HG03103 (cell line): ENCODE results near the gene BRD3OS.

ENCODE experiments used
- ATAC-seq: cut with Tn5 transposase; IDR thresholded peaks from one replicate; pipeline ENCODE4 v1.9.1; 2021; ENCODE audit warnings: low read depth; ENCODE audit not compliant: unreplicated experiment

BRD3OS gene

DNA sequence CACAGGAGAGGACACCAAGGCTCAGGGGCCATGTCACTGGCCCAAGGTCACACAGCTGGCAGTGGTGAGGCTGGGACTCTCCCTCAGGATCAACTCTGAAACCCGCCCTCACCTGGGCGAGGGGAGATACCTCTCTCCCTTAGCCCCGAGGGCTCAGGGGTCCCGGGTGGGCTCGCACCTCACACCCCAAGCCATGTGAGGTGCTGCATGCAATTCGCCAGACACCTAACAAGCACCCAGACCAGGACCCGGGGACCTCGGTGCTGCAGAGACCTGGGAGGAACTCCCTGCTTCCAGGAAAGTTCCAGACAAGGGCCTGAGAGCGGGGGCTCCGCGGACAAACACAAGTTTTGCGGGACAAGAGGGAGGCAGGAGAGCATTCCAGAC, 23.3 kb downstream of the BRD3OS start:
- ATAC-seq, result no peak

DNA sequence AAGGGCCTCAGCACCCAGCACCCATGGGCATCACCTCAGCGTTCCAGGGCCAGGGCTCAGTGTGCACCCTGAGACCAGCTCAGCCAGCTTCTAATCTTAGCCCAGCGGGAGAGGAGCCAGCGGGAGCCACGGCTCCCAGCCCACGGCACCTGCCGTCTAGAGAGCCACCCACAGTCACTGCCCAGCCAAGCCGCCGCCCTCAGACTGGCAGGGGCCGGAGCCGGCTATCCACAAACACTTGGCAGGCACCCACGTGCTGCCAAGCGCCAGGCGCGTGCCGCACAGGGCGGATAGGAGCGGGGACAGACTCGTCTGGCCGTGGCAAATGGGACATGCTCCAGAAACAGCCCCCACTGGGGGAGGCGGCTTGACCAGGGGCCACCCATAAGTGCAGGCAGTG, 24.0 kb downstream of the BRD3OS start:
- no peak for ATAC-seq

DNA sequence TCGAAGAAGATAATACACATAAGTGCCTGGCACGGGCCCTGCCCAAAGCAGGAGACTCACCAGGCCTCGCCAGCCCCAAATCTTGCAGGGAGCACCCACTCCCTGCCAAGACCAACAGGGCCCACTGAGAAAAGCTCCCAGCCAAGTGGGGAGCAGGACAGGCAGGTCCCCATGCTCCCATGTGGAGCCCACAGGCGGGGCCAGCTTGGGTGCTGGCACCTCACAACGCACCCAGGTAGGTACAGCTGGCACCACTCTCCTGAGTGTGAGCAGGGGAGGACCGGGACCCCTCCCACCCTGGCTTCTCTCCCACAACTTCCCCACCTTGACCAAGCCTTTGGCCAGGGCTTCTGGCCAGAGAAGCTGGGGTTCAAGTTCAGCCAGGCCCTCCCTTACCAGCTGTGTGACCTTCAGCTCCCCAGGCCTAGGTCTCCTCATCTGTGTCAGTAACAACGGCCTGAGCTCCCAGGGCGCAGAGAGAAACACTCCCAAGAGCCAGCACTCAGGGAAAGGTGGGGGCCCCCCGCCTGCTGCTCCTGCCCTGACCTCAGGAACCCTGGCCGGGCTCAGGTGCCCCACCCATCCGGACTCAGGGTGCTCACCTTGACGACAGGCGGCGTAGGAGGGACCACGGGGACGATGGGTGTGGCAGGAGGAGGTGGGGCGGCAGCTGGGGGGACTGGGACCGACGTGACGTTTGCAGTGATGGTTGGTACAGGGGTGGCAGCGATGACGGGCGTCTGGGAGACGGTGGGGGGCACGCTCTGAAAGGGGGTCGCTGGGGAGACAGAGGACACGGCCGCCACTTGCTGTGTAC, 24.7 kb downstream of the BRD3OS start:
- ATAC-seq, result no peak

DNA sequence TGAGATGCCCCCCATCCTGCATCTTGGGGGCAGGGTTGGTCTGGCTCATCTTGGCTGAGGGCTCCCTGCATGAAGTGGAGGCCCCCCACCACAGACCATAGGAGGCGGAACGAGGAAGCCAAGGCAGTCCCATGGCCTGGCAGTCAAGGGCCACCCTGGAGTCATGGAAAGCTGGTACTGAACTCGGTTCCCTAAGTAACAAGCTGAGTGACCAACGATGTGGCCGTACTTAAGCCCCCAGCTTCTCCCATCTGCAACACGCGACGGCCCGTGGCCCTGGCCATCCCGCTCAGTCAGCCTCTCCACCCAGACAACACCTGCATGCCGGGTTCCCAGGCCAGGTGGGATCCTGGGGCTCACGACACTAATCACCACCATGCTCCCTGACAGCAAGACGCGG, 25.4 kb downstream of the BRD3OS start:
- no peak for ATAC-seq

DNA sequence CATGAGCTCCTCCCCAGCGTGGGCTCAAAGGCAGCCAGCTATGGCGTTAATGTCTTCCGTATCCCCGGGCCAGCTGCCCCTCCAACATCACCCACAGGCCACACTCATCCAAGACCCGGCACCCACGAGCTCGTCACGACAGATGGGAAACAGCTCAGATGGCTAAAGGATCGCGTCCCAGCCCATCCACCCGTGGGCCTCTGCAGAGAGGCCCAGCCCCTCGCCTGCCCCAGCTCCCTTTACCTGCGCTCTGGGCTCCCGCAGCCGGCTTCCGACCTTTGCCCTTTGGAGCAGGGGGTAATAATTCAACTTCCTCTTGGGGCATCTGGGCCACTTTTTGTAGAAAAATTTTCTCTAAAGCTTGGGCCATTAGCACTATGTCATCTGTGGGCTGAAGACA, 26.0 kb downstream of the BRD3OS start:
- ATAC-seq, result no peak

DNA sequence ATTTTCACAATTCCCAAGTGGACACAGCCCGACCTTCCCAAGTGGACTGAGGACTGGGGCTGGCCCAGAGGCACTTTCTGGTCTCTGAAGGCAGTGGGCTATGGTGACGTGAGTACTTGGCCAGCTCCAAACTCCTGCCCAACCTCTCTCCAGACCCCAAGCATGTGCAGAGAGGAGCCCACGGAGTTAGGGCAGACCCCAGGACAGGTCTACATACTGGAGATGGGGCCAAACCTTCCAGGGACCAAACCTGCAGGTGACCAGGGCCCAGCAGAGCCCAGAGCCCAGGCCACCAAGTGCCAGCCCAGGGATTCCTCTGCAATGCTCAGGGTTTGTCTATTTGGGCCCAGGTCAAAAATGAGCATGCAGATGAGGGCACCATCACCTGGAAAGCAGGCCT, 27.2 kb downstream of the BRD3OS start:
- ATAC-seq, result no peak

DNA sequence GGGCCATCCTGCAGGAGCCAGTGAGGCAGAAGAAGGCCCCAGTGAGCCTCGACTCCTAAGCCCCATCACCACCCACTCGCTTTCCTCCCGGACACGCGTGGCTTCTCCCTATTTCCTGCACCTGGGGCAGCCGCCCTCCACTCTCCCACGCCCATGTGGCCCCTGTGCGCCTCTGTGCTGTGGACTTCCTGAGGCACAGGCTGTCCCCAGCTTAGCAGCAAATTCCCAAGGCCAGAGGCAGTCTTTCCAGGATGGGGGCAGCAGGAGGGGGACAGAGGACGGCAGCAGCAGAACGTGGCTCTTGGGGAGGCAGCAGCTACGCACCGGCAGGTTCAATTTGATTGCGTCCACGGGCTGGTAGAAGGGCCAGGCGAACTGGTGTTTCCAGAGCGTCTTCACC, 27.7 kb downstream of the BRD3OS start:
- no peak for ATAC-seq

DNA sequence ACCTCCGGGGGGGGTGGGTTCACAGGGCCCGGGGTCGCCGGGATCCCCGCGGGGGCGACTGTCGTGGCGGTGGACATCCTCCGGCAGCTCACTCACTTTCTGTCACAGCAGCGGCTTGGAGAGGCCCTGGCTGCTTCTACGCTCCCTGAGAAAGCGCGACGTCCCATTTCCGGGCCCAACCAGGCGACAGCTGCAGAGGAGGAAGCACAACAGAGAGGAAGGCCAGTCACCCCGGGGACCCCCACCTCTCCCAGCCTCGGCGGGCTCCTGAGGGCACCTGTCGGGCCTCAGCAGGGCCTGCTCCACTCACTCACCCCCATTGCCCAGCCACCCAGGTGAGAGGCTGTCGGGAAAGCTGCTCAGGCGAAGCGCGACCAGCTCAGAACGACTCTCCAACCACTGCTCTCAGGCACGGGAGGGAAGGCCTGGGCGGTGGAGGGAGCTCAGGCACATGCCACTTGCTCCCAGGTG, 28.2 kb downstream of the BRD3OS start:
- ATAC-seq, result no peak

DNA sequence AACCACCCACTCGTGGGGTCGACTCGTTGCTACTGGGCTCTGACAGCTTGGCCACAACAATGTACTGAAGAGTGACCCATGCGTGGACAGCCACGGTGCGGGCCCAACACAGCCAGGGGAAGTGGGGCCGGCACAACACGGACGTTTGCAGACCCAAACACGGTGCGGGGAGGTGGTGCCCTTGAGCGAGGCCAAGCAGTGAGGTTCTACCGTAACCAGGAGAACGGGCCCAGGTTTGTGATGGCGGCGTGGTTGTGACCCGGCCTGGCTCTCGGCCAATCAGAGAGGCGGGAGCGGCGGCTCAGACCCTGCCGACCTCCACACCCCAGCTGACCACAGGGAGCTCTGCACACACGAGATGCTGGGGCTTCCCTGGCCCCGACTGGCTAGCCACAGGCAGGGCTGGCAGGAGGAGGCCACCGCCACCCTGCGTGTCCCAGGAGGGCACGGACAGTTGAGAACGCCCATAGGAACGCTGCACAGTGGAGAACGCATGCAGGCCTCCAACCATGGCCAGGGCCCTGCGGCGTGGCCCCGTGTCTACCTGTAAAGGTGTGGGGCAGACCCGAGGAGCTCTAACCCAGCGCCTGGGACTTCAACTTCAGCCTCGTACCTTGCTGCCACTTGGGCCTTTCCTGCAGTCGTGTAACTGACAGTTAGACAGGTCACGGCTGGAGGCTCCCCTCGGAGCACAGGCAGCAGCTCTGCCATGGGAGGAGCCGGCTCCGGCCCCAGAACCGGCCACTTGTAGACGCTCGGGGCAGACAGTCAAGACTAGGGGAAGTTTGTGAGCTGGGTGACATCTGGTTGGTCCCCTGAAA, 28.9 kb downstream of the BRD3OS start:
- ATAC-seq, result no peak

DNA sequence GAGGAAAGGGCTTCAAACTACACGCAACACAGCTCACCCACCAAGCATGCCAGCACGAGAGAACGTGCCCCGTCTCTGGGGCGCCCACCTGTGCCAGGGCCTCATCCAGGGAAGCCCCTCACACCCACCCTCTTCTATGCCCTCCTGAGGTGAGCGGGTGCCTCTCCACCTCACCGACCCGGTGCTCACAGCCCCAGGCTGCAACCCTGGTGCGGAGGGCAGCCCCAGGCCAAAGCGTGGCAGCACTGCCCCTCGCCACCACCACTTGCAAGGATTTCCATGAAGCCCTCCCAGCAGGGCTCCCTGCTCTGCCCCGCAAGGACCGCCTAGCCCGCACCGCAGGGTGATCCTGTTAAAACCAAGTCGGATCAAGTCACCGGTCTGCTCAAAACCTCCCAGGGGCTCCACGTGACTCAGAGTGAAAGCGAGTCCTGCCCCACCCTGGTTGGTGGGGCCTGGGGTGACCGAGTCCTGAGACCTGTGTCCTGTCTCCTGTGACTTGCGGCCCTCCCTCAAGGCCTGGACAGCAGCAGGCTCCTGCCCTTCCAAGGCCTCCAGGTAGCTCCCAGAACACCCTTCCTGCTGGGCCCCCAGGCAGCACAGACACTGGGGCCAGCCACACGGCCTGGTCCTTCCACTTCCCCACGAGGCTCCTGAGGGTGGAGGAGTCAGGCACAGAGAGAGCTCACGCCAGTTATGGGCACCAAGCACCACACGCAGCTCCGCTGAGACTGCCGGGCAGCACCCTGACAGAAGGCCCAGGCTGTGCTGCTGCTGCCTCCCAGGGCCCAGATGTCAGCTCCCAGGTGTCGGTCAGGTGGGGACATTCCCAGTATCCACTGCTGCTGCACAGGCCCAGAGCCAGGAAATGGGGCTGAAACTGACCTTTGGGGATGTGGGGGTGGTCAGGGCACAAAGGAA, 29.9 kb downstream of the BRD3OS start:
- no peak for ATAC-seq

DNA sequence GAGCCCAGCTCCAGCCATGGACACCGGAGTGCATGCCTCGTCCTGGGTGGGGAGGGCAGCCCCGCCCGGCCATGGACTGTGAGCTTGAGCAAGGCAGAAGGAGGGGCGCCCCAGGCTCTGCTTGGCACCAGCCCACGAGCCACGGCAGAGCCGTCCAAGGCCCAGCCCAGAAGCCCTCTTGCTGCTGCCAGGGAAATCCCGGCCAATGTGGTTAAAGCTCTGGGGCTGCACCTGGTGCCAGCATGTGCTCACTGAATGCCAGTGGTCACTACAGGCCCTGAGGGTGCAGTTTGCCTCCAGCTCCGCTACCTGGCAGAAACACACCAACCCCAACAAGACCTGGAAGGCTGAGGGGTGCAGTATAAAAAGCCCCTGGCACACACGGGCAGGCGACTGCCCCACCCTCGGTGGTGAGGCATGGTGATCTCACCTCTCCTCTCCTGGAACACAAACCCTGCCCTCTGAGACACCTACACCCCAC, 30.7 kb downstream of the BRD3OS start:
- no peak for ATAC-seq

DNA sequence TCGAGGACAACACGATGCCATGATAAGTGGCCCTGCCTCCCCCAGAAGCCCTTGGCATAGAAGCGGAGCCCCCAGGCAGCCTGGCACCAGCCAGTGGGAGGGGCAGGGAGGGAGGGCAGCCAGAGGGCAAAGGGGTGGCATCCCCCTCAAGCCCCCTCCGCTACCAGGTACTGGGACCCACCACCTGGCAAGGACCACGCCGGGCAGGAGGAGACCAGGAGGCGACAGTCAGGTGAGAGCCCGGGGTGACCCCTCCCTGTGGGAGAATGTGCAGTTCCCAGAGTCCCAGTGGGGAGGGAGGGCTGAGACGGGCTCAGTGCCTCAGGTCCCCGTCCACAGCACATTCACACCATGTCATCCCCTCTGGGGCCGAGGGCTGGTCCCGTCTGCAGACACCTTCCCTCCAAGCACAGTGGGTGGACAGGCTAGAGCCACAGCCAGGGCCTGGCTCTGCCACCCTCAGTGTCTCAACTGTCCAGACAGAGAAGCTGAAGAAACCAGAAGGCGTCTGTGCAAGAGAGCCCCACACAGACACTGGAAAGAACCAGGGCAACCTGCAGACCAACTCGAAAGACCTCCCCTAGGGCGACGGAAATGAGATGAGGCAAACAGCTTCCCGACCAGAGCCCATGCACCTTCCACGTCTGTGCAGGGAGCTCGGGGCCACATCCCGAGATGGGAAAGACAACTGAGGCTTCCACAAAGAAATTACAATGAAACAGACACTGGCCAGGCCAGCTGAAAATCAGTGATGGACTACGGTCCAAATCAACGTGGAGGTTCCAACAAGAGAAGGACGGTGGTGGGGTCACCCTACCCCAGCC, 31.4 kb downstream of the BRD3OS start:
- ATAC-seq, result no peak

DNA sequence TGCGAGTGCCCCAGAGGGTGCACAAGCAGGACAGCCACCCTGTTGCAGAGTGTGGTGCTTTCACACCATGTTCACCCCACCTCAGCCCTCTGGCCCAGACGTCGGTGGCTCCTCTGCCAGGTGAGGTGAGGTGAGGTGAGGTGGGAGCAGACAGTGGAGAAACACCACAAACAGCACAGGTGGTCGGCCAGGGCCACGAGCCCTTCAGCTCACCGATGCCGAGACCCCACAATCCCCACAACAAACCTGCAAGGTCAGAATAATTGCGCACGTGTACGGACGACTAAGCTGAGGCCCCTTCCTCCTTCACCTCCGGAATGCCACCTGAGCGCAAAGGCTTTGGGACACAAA, 32.0 kb downstream of the BRD3OS start:
- no peak for ATAC-seq

DNA sequence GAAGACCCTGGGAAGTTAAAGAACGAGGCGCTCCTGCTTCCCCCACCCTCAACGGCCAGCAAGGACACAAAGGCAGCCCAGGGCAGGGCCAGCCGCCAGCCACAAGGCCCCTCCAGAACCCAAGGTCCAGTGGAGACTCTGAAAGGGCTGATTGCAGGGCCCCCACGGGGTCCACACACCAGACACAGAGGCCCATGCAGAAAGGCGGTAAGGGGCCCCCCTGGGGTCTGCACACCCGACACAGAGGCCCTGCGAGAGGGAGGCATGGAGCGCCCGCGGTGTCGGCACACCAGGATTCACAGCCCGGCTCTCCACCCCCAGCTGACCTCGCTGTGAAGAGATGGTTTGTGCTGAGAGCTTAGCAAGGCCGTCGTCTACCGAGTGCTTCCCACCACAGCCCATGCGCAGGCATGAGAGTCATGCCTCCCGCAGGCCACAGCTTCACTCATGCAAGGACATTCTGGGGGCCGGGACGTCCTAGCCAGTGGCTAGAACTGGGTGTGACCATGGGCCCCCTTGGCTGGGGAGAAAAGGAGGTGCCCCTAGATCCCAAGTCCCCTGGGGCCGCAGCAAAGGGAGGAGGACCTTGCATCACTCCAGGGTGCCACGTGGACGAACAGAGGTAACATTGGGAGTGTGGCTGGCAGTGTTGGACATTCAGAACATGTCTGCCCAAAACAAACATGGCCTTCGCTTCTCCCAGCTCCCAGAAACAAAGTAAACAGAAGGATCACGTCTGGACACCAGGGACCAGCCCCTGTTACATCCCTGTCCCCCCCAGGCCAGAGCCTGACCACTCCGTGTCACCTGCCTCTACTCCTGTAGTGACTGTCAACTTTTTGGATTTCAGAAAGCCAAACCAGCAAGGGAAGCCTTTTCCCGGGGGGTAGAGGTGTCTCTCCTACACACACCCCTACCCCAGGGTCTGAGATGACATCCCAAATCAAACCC, 32.7 kb downstream of the BRD3OS start:
- no peak for ATAC-seq

DNA sequence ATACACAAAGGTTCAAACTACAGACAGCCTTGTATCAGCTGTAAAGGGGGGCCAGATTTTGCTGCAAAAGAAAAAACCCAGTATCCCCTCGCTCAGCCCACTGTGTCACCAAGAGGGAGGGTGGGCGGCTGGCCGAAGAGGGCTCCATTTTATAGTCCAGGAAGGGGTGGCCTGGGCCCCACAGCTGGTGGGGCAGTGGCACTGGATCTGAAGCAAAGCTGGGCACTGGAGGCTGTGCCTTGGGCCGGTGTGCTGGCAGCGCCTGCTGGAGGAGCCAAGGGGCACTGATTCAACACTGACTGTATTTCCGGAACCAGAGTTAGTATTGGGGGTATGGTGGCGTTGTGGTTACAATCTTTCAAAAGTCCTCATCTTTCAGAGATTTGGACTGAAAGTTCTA, 33.4 kb downstream of the BRD3OS start:
- ATAC-seq, result no peak

DNA sequence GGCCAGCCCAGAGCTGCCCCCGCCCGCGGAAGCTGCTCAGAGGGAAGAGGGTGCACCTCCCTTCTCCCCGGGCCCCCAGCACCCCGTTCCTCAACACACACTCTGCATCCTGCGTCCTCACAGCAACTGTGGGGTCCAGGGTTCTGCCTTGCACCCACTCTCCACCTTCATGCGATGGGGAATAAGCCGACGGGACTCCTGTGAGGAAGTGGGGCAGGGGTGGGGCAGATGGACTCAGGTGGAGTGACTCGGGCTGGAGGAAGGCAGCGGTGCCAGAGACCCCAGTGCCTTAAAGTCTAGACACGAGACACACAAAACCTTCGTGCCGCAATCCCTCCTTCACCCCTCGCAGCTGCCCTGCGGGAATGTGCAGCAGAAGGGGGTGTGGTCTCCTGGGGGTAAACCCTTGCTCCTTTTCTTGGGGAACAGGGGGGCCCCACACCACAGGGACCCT, 33.9 kb downstream of the BRD3OS start:
- no peak for ATAC-seq

DNA sequence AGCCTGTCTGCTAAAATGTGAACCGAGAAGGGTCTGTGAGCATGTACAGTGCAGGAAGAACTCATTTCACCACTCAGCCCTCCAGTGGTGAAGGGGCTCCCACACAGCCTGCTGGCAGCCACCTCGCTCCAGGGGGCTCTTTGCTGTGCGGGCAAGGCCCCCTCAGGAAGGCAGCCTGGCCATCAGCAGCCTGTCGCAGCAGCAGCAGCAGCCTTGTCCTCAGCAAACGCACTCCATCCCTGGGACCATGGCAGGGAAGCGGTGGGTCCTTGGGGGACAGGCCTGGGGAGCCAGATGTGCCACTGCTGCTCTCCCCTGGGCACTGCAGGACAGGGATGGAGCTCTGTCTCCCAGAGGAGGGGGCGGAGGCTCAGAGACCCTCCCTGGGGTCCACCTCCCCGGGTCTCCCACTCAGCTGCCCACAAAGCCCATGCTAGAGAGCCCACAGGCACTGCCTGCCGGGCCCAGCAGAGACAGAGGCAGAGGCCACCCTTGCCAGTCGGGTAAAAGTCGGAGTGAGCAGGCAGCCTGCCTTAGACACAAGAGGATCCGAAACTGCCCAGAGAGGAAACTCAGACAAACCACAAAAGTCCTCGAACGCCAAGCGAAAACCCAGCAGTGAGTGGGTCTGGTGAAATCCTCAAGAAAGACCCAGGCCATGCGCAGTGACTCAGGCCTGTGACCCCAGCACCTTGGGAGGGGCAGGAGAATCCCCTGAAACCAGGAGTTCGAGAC, 34.5 kb downstream of the BRD3OS start:
- ATAC-seq, result no peak

DNA sequence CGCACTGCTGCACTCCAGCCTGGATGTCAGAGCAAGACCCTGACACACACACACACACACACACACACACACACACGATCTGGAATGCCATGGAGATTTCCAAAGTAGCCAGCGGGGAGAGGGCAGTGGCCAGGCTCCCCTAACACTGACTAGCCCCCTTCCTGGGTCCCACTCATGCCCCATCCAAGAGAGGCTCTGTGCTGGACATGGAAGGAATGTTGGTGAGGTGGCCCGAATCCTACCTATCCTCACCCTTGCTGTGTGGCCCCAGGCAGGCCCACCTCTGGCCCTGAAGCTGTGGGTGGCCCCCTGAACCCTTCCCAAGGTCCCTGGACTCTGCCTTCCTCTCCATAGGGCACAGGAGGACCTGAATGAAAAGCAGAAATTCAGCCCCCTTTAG, 35.3 kb downstream of the BRD3OS start:
- ATAC-seq, result no peak
